Lower lobe of right lung (tissue), 2 donors: ENCODE measurements around the gene EFCC1. TPM values are rescaled to one million over a fixed set of nuclear protein-coding genes. Genes with fewer than 3 reads are reported as not detected.
A peak's percentile ranks its signal among the peaks of the same experiment; 100 is the strongest.

Experiments
- ATAC-seq, 2 donors: fragments of 200-7000 bp; cut with Tn5 transposase; one replicate each; pipeline ENCODE4 v1.9.1; 2020 to 2022; ENCODE audit warnings: mild to moderate bottlenecking in 2 of 2, moderate library complexity in 2 of 2
- DNase-seq: peaks from one replicate; pipeline ENCODE4 v3.0.0-alpha.2; 2020
- H3K27ac ChIP-seq: fragments of 200-600 bp; one replicate; pipeline ENCODE4 v1.8.0; 2022
- H3K27me3 ChIP-seq: fragments of 200-600 bp; one replicate; pipeline ENCODE4 v1.8.0; 2022; ENCODE audit warnings: low read depth
- H3K36me3 ChIP-seq: fragments of 200-600 bp; one replicate; pipeline ENCODE4 v1.8.0; 2022; ENCODE audit warnings: mild to moderate bottlenecking
- H3K4me1 ChIP-seq: fragments of 200-600 bp; one replicate; pipeline ENCODE4 v1.8.0; 2022
- H3K4me3 ChIP-seq: fragments of 200-600 bp; one replicate; pipeline ENCODE4 v1.8.0; 2022; ENCODE audit warnings: mild to moderate bottlenecking
- H3K9me3 ChIP-seq: fragments of 200-600 bp; one replicate; pipeline ENCODE4 v1.8.0; 2022
- intact Hi-C: fragments of 100-400 bp; cut with DNase I; formaldehyde crosslinking; loops from one replicate; pipeline ENCODE4 v1.11.0; 2022
- total RNA-seq: library from RNA; stranded (reverse); fragmentation: NEBNext Ultra II Directional; extraction: Animal tissue kit (Norgen Biotek cat#: 25700); gene quantifications from one replicate; pipeline ENCODE4 v1.2.1, GENCODE V29; 2021
- TF ChIP-seq, protein P1 (sequence below): fragments of 200-600 bp; IDR thresholded peaks from one replicate; pipeline ENCODE4 v1.8.0; 2022; ENCODE audit warnings: antibody characterized with exemption, mild to moderate bottlenecking
- donor health status: DM: no; HTN: yes; CAD: no; lungs with severe emphysema.

Gene EFCC1
- total RNA-seq, 1 donor from 2014 or later: 12.1 TPM

- no peaks in the 10 kb centered on the region for H3K27me3 ChIP-seq
- DNase-seq (no peak), ATAC-seq (no peak)
- H3K9me3 ChIP-seq: no peaks in the 10 kb centered on the region
- no peak overlapping the region for H3K4me3 ChIP-seq
- peaks cover 57% of the 10 kb centered on the region for H3K4me1 ChIP-seq
- TF ChIP-seq, protein P1, sequence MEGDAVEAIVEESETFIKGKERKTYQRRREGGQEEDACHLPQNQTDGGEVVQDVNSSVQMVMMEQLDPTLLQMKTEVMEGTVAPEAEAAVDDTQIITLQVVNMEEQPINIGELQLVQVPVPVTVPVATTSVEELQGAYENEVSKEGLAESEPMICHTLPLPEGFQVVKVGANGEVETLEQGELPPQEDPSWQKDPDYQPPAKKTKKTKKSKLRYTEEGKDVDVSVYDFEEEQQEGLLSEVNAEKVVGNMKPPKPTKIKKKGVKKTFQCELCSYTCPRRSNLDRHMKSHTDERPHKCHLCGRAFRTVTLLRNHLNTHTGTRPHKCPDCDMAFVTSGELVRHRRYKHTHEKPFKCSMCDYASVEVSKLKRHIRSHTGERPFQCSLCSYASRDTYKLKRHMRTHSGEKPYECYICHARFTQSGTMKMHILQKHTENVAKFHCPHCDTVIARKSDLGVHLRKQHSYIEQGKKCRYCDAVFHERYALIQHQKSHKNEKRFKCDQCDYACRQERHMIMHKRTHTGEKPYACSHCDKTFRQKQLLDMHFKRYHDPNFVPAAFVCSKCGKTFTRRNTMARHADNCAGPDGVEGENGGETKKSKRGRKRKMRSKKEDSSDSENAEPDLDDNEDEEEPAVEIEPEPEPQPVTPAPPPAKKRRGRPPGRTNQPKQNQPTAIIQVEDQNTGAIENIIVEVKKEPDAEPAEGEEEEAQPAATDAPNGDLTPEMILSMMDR: no peak
- intact Hi-C loops: no loop called here
- H3K27ac ChIP-seq: peak overlapping the region; percentile 68
- H3K36me3 ChIP-seq: no peaks in the 10 kb centered on the region
These were observed 24.0 kb downstream of the EFCC1 start for GRCh38 chr3:129025108-129025507.

DNA sequence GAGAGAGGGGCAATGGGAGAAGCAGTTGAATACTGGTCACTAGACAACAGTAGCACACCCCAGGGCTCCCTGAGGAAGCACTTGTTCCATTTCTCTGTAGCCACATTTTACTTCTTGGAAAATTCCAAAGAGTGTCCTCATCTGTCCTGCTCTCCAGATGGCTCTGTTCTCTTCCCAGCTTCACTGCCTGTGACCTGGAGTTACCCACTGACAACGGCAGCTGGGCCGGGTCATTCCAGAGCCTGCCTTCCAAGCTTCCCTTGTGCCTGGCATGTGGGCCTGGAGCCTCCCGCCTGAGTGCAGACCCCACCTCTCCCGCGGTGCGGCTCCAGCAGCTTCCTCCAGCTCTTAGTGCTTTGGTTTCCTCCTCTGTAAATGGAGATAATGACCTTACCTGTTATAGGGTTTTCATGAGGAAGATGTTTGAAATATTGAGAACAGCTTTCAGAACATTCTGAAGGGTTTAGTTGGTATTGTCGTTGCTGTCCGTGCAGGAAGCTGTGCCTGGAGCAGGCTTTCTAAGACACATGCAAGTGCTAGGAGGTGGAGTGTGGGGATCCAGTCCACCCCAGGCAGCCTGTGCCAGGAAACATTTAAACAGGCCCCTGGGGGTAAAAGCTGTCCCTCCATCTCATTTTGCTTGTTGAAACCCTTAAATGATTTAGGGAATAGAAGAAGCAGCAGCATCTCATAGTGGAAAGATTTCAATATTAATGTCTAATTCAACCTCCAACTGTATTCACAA is 24.8 kb downstream of the EFCC1 start:
- TF ChIP-seq, protein P1: no peak
- DNase-seq: peak; percentile 60
- Histone ChIP-seq H3K36me3 (peaks cover 2% of the 10 kb centered on the region), H3K4me1 (peaks cover 54% of the 10 kb centered on the region), H3K27me3 (no peaks in the 10 kb centered on the region), H3K9me3 (no peaks in the 10 kb centered on the region), H3K4me3 (no peak overlapping the region), H3K27ac (peak overlapping the region; percentile 68)
- ATAC-seq: peak; percentile 24 to 30
- intact Hi-C loops: no loop called here

DNA sequence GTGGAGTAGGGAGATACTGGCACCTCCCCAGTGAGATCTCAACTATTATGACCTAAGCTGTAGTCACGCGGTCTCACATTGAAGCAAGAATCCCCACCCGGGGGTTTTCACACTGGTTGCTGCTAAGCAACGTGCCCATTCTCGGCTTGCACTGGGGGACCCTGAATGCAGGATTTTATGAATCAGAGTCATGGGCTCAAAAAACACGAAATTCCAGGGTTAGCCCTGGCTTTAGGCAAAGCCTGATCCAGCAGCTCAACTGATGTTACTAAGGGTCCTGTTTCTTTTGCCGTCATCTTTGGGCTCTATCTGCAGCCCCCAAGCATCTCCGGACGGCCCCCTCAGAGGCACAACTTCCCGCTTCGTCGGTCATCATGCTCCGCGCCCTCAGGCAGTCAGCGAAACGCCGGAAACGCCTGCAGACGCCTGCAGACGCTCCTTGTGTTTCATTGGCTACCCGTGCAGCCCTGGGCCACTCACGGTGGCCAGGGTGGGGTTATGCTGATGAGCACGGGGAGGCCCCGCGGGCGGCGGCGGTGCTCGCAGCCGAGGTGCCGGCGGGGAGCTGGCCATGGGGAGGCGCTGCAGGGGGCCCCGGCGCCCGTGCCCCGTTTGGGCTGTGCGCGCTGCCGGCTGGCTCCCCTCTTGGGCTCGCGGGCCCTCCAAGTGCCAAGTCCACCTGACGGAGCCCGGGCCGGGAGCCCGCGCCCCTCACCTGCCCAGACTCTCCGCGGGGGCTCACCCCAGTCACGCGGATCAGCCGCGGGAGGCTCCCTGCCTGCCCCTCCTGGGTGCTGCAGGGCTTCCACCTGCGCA is 25.8 kb downstream of the EFCC1 start:
- Histone ChIP-seq H3K9me3 (no peaks in the 10 kb centered on the region), H3K4me1 (peaks cover 49% of the 10 kb centered on the region), H3K27me3 (no peaks in the 10 kb centered on the region), H3K36me3 (peaks cover 7% of the 10 kb centered on the region), H3K27ac (peak overlapping the region; percentile 68), H3K4me3 (peak overlapping the region; percentile 53)
- peak; percentile 97 to 98 for ATAC-seq
- DNase-seq: peak; percentile 94
- intact Hi-C loops: no loop called here
- TF ChIP-seq, protein P1: peak; percentile 81

DNA sequence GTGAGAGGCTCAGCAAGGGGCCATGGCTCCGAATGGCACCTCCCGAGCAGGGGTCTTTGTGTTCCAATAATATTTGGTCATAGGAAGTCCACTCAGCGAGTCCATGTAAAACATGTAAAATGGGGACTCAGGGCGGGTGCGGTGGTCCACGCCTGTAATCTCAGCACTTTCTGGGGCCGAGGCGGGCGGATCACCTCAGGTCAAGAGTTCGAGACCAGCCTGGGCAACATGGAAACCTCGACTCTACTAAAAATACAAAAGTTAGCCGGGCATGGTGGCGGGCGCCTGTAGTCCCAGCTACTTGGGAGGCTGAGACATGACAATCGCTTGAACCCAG is 26.4 kb downstream of the EFCC1 start:
- no peaks in the 10 kb centered on the region for H3K27me3 ChIP-seq
- peaks cover 44% of the 10 kb centered on the region for H3K4me1 ChIP-seq
- ATAC-seq: no peak
- TF ChIP-seq, protein P1: no peak
- H3K36me3 ChIP-seq: peaks cover 11% of the 10 kb centered on the region
- H3K27ac ChIP-seq: peak overlapping the region; percentile 68
- intact Hi-C loops: no loop called here
- H3K9me3 ChIP-seq: no peaks in the 10 kb centered on the region
- no peak for DNase-seq
- H3K4me3 ChIP-seq: peak overlapping the region; percentile 53

GRCh38 chr3:129028866-129029265 is 27.8 kb downstream of the EFCC1 start:
- no peaks in the 10 kb centered on the region for H3K27me3 ChIP-seq
- peaks cover 38% of the 10 kb centered on the region for H3K4me1 ChIP-seq
- no peak overlapping the region for H3K27ac ChIP-seq
- no peaks in the 10 kb centered on the region for H3K9me3 ChIP-seq
- ATAC-seq (no peak), DNase-seq (no peak)
- no peak overlapping the region for H3K4me3 ChIP-seq
- TF ChIP-seq, protein P1: no peak
- H3K36me3 ChIP-seq: peaks cover 18% of the 10 kb centered on the region
- intact Hi-C loops: no loop called here
